ENCODE results near the gene USF2.
"Not testable (repeated sequence)": the region's sequence is repeated elsewhere in the genome, so short reads cannot be mapped to it uniquely, and the experiment has no call there.

Gene USF2

DNA sequence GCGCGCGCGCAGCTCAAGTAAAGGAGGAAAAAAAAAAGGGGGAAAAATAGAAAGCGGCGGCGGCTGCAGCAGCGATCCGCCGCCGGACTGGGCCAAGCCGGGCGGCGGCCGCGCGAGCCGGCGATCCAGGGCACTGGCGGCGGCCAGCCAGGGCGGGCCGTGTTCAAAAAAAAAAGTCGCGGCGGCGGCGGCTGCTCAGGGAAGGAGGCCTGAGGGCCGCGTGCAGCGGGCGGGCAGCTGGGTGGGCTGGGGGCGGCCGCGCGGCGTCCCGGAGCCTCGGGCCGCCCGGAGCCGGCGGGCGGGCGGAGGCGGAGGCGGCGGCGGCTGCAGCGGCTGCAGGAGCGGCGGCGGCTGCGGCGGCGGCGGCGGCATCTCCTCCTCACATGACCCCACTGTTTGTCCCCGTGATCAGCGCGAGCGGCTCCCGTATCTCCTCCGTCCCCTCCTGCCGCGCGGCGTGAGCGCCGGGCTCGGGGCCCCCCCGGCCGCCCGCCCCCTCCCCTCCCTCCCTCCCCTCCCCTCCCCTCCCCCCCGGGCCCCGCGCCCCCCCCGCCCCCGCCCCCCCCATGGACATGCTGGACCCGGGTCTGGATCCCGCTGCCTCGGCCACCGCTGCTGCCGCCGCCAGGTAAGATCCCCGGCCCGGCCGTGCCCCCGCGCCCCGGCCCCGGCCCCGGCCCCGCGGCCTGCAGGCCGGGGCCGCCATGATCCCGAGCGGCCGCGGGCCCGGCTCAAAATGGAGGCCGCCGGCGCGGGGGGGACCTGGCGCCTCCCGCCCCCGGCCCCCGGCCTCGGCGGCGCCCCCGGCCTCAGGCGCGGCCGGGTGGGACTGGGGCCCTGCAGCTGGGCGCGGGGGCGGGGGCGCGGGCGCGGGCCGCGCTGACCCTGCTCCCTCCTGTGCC, at the start of gene USF2:
TSS of gene USF2 (plus strand) at position 427 of the 902 bp plus-strand sequence. CDS start at position 567, 140 bp downstream.
- Histone ChIP-seq H3K4me1 (peaks cover 69 to 78% (median 72%) of the 10 kb centered on the region in 10 experiments), H3K9me3 (replicated peaks in 1 of 11) (no peaks in the 10 kb centered on the region), H3K36me3 (peaks cover 26 to 43% (median 31%) of the 10 kb centered on the region in 11 experiments), H3K9ac (peak within 1 kb of the TSS; percentile 85 to 98 (median 95)), H3K4me3 (peak within 1 kb of the TSS; percentile 76 to 93 (median 83)), H4K20me1 (peaks cover 0 to 14% (median 0%) of the 10 kb centered on the region in 11 experiments; a peak in 8 of 22 replicates), H3K4me2 (peak within 1 kb of the TSS; percentile 91 to 100 (median 98)), H3K27ac (peak within 1 kb of the TSS; percentile 91 to 98 (median 94)), H3K27me3 (no peaks in the 10 kb centered on the region)
- TF ChIP-seq Cebpa-rat (IDR thresholded peaks at IDR 0.05): no peak

DNA sequence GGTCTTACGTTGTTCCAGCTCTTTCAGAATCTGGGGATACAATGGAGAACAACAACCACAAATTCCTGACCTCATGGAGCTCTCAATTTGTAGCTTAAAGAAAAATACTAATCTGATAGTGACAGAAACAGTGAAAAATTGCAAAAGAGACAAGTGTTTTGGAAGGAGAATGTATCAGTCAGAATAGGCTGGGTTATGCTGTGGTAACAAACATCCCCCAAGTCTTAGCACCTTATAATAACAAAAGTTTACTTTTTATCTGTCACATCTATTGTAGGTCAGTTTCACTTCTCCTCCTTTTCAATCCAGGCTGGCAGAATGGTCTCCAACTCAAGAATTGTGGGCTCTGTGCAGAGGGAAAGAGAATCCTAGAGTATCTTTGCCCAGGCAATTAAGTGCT, 49.8 kb upstream of the USF2 start:
- Histone ChIP-seq H3K4me2 (peak overlapping the region in 2 of 11 experiments; percentile 31 to 47; a peak in 3 of 22 replicates), H3K9me3 (replicated peaks in 1 of 11) (peaks cover 10 to 44% (median 28%) of the 10 kb centered on the region in 11 experiments; a peak in 20 of 22 replicates), H3K4me1 (peaks cover 44 to 80% (median 55%) of the 10 kb centered on the region in 10 experiments), H3K27ac (no peak overlapping the region), H4K20me1 (no peaks in the 10 kb centered on the region), H3K27me3 (no peaks in the 10 kb centered on the region), H3K9ac (no peak overlapping the region), H3K4me3 (no peak overlapping the region), H3K36me3 (no peaks in the 10 kb centered on the region)
- no peak for TF ChIP-seq Cebpa-rat (IDR thresholded peaks at IDR 0.05)

DNA sequence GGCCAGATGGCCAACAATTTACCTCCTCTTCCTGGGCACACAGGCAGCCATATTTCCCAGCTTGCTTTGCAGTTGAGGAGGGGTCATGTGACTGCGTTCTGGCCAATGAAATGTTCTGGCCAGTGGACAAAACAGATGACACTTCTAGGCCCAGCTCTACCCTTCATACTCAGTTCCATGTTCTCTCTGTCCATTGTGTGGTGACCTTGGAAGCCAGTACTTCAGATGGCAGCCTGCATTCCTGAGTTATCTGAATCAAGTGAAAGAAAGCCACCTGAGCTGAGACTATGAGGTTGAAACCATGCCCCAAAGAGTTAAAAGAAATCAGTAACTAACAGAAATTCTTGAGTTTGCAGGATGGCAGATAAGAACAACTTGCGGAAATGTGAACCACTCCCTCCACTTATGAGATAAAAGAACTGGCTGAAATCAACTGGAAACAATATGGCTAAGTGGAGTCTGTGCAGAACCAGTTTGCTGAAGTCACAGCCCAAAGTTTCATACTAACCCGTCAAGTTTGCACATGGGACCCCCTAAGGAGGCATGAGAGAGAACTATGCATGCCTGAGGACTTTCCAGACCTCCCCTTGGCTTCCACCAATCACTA, 48.3 kb upstream of the USF2 start:
- no peak overlapping the region for H3K4me3 ChIP-seq
- peaks cover 41 to 80% (median 54%) of the 10 kb centered on the region in 10 experiments for H3K4me1 ChIP-seq
- no peak overlapping the region for H3K27ac ChIP-seq
- H3K4me2 ChIP-seq: no peak overlapping the region
- TF ChIP-seq Cebpa-rat (IDR thresholded peaks at IDR 0.05): no peak
- H3K9me3 ChIP-seq (replicated peaks in 1 of 11): peaks cover 10 to 44% (median 28%) of the 10 kb centered on the region in 11 experiments; a peak in 20 of 22 replicates
- H3K27me3 ChIP-seq: no peaks in the 10 kb centered on the region
- no peak overlapping the region for H3K9ac ChIP-seq
- no peaks in the 10 kb centered on the region for H3K36me3 ChIP-seq
- no peaks in the 10 kb centered on the region for H4K20me1 ChIP-seq

DNA sequence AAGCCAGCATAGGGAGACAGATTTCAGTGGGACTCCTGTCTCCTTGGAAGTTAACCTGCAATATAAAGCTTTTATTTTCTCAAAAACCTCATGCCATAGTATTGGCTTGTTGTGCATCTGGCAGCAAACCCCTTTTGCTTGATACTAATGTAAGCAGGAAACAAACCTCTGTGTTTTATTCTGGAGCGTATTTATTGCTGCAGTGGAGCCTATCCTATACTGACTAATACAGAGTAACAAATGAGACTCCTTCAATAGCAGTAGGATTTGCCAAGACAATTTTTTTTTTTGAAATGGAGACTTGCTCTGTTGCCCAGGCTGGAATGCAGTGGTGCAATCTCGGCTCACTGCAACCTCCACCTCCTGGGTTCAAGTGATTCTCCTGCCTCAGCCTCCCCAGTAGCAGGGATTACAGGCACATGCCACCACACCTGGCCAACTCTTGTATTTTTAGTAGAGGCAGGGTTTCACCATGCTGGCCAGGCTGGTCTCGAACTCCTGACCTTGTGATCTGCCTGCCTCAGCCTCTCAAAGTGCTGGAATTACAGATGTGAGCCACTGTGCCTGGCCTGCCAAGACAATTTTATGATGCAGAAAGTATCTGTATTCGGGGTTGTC, 47.7 kb upstream of the USF2 start:
- Histone ChIP-seq H3K9me3 (replicated peaks in 1 of 11) (peaks cover 10 to 44% (median 28%) of the 10 kb centered on the region in 11 experiments; a peak in 20 of 22 replicates), H3K4me1 (peaks cover 39 to 75% (median 53%) of the 10 kb centered on the region in 10 experiments)
- not testable (repeated sequence) for H3K36me3 ChIP-seq, H3K4me3 ChIP-seq, H3K27me3 ChIP-seq, H3K9ac ChIP-seq, H3K27ac ChIP-seq, H4K20me1 ChIP-seq, H3K4me2 ChIP-seq

DNA sequence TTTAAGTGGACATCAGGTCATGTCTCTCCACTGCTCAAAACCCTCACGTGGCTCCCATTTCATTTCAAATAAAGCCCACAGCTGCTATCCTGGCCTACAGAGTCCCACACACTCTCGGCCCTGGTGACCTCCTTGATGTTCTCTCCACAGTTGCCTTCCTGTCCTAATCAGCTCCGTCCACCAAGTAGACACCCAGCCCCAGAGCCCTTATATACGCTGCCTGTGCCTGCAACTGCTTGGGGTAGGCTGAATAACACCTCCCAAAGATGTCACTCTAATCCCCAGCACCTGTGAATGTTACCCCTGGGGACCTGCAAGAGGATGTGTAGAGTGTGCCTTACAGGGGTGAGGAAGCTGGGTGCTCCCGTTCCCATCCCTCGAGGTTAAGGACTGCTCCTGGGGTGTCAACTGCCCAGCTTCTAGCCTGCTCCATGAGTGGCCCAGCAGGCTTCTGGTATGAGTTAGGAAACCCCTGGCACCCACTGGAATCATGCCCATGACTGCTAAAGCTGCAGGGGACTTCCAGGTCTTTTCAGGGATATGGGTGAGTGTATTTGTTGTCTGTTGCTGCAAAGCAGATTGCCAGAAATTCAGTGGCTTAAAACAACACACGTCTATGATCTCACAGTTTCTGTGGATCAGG, 46.3 kb upstream of the USF2 start:
- peaks cover 0 to 34% (median 17%) of the 10 kb centered on the region in 11 experiments; a peak in 15 of 22 replicates for H3K9me3 ChIP-seq (replicated peaks in 1 of 11)
- H3K27me3 ChIP-seq: no peaks in the 10 kb centered on the region
- H3K4me2 ChIP-seq: peak overlapping the region; percentile 16 to 74 (median 42); a peak in 21 of 22 replicates
- no peak overlapping the region for H3K27ac ChIP-seq
- H3K4me3 ChIP-seq: no peak overlapping the region
- H4K20me1 ChIP-seq: no peaks in the 10 kb centered on the region
- no peaks in the 10 kb centered on the region for H3K36me3 ChIP-seq
- no peak overlapping the region for H3K9ac ChIP-seq
- TF ChIP-seq Cebpa-rat (IDR thresholded peaks at IDR 0.05): no peak
- peaks cover 29 to 61% (median 41%) of the 10 kb centered on the region in 10 experiments for H3K4me1 ChIP-seq

DNA sequence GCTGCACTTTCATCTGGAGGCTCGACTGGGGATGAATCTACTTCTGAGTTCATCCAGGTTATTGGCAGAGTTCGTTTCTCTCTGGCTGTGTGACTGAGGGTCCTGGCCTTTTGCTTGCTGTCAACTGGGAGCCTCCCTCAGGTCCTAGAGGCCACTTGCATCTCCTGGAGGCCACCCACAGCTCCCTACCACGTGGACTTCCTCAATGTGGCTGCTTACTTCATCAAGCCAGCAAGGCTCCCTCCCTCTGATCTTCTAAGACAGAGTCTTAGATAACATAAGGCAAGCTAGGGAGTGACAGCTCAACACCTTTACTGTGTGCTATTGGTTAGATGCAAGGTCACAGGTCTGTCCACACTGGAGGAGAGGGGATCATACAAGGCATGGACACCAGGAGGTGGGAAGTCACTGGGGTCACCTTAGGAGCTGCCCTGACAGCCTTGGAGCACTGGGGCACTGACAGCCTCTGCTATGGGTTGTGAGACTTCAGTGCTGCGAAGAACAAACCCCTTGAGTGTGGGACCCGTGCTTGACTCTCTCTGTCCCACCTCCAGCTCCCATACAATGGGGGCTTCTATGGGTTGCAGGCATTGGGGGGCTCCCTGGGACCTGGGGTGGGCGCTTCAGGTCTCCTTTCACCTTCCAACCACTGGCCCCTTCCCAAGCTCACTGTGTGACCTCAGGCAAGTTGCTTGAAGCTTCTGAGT, 45.5 kb upstream of the USF2 start:
- TF ChIP-seq Cebpa-rat (IDR thresholded peaks at IDR 0.05): no peak
- Histone ChIP-seq H3K27me3 (no peaks in the 10 kb centered on the region), H3K9ac (no peak overlapping the region; a peak in 1 of 22 replicates), H3K4me2 (peak overlapping the region in 8 of 11 experiments; percentile 16 to 74 (median 50); a peak in 14 of 22 replicates), H3K9me3 (replicated peaks in 1 of 11) (peaks cover 0 to 32% (median 17%) of the 10 kb centered on the region in 11 experiments; a peak in 15 of 22 replicates), H3K27ac (no peak overlapping the region; a peak in 1 of 22 replicates), H3K4me1 (peaks cover 29 to 54% (median 39%) of the 10 kb centered on the region in 10 experiments), H4K20me1 (no peaks in the 10 kb centered on the region), H3K4me3 (no peak overlapping the region), H3K36me3 (no peaks in the 10 kb centered on the region)

GRCh38 chr19:35223862-35224505, 44.8 kb upstream of the USF2 start:
- H3K4me3 ChIP-seq: no peak overlapping the region
- H3K27me3 ChIP-seq: no peaks in the 10 kb centered on the region
- H4K20me1 ChIP-seq: no peaks in the 10 kb centered on the region
- H3K4me1 ChIP-seq: peaks cover 29 to 46% (median 37%) of the 10 kb centered on the region in 10 experiments
- peaks cover 0 to 25% (median 14%) of the 10 kb centered on the region in 11 experiments; a peak in 15 of 22 replicates for H3K9me3 ChIP-seq (replicated peaks in 1 of 11)
- no peak for TF ChIP-seq Cebpa-rat (IDR thresholded peaks at IDR 0.05)
- H3K9ac ChIP-seq: no peak overlapping the region; a peak in 1 of 22 replicates
- peak overlapping the region in 7 of 11 experiments; percentile 16 to 81 (median 73); a peak in 10 of 22 replicates for H3K4me2 ChIP-seq
- no peaks in the 10 kb centered on the region for H3K36me3 ChIP-seq
- H3K27ac ChIP-seq: no peak overlapping the region; a peak in 1 of 22 replicates

Data from BLaER1 treated with 17β-estradiol and CSF1 and Interleukin-3, amounts not matched to agents 10 nM and 100 nM (cell line).